Measurements from ENCODE around the gene PCAT6.
"Not testable (repeated sequence)": the region's sequence is repeated elsewhere in the genome, so short reads cannot be mapped to it uniquely, and the experiment has no call there.

Gene PCAT6

GRCh38 chr1:202810615-202811295 is at the start of gene PCAT6:
TSS of gene PCAT6 (plus strand) at chr1:202810954.
- peak; percentile 79 for DNase-seq

GRCh38 chr1:202762019-202762418 is 48.7 kb upstream of the PCAT6 start:
- DNase-seq: no peak

- no peak for DNase-seq
Measured at GRCh38 chr1:202765721-202766120, 45.0 kb upstream of the PCAT6 start.

- no peak for DNase-seq
Measured at GRCh38 chr1:202770135-202770534, 40.6 kb upstream of the PCAT6 start.

- no peak for DNase-seq
Measured at GRCh38 chr1:202781180-202781579, 29.6 kb upstream of the PCAT6 start.

- no peak for DNase-seq
Measured at GRCh38 chr1:202786804-202787203, 23.9 kb upstream of the PCAT6 start.

- no peak for DNase-seq
Measured at GRCh38 chr1:202788800-202789199, 22.0 kb upstream of the PCAT6 start.

- no peak for DNase-seq
Measured at GRCh38 chr1:202791077-202791747, 19.5 kb upstream of the PCAT6 start.

GRCh38 chr1:202794051-202794740 is 16.6 kb upstream of the PCAT6 start:
- no peak for DNase-seq

- not testable (repeated sequence) for DNase-seq
Measured at GRCh38 chr1:202794931-202795330, 15.8 kb upstream of the PCAT6 start.

- no peak for DNase-seq
Measured at GRCh38 chr1:202796670-202797069, 14.1 kb upstream of the PCAT6 start.

GRCh38 chr1:202798260-202798659 is 12.5 kb upstream of the PCAT6 start:
- DNase-seq: no peak

GRCh38 chr1:202798792-202799331 is 11.9 kb upstream of the PCAT6 start:
- no peak for DNase-seq

- DNase-seq: no peak
Measured at GRCh38 chr1:202800742-202801141, 10.0 kb upstream of the PCAT6 start.

GRCh38 chr1:202801175-202801574 is 9.6 kb upstream of the PCAT6 start:
- no peak for DNase-seq

GRCh38 chr1:202802034-202802433 is 8.7 kb upstream of the PCAT6 start:
- DNase-seq: no peak

- no peak for DNase-seq
Measured at GRCh38 chr1:202802998-202803932, 7.5 kb upstream of the PCAT6 start.

GRCh38 chr1:202804126-202804525 is 6.6 kb upstream of the PCAT6 start:
- no peak for DNase-seq

- DNase-seq: no peak
Measured at GRCh38 chr1:202805886-202806844, 4.6 kb upstream of the PCAT6 start.

GRCh38 chr1:202806845-202807450 is 3.8 kb upstream of the PCAT6 start:
- DNase-seq: peak; percentile 5

GRCh38 chr1:202807451-202807925 is 3.3 kb upstream of the PCAT6 start:
- peak; percentile 14 for DNase-seq
